Measurements from ENCODE around the gene CHCHD10. TPM values are rescaled to one million over a fixed set of nuclear protein-coding genes. Genes with fewer than 3 reads are reported as not detected.

Gene CHCHD10
- total and polyA plus RNA-seq, 10 of the 15 experiments (the other 5 are each of a cell fraction or from before 2014, with no cell fraction given) = 13.2 to 241 (median 128) TPM

GRCh38 chr22:23803001-23803819 is 35.4 kb upstream of the CHCHD10 start:
- in situ Hi-C loops (cut with MboI) = no loop called here
- FAIRE-seq (peak; percentile 7), ATAC-seq (peak; percentile 29), DNase-seq (ENCODE audit: low read depth, low spot score) (no peak)
- ChIA-PET CTCF (interaction anchor here (0.7 to 2.4 kb wide), 7 partner anchors 11 to 53 kb away, joined by 3 to 7 read pairs (median 4); partner anchors contain the start of gene CHCHD10), POLR2A (interaction anchor here (1.0 to 2.7 kb wide), 5 partner anchors 14 to 626 kb away, joined by 3 to 12 read pairs (median 4); partner anchors contain the start of gene SLC2A11), RAD21 (ENCODE audit: unreplicated experiment) (interaction anchor here (0.6 to 2.2 kb wide), 2 partner anchors 43 to 669 kb away, joined by 4 to 7 read pairs; no protein-coding TSS in a partner anchor), SMC1A (ENCODE audit: uncharacterized antibody, unreplicated experiment) (interaction anchor here (1.0 to 1.7 kb wide), 3 partner anchors 17 to 32 kb away, joined by 3 to 5 read pairs (median 3); partner anchors contain the start of gene SMARCB1)
- Histone ChIP-seq H3K9me3 (replicated peaks; ENCODE audit: control insufficient read depth, insufficient read depth, low read length) (no peaks in the 10 kb centered on the region), H3K4me2 (ENCODE audit: control insufficient read depth, insufficient read depth) (peak overlapping the region; percentile 100), H3K4me3 (peak overlapping the region; percentile 70), H3K27me3 (replicated peaks in 1 of 2; ENCODE audit: control insufficient read depth in 2 of 2, insufficient read depth in 2 of 2, low read length in 1 of 2) (no peaks in the 10 kb centered on the region), H3K9ac (ENCODE audit: control insufficient read depth, insufficient read depth, low read length) (peak overlapping the region; percentile 84), H3K36me3 (ENCODE audit: control insufficient read depth in 2 of 2, insufficient read depth in 2 of 2, low read length in 1 of 2) (peaks cover 16 to 28% of the 10 kb centered on the region in 2 experiments), H2AFZ (ENCODE audit: control insufficient read depth, low read depth, low read length) (peak overlapping the region; percentile 60), H3K4me1 (ENCODE audit: control insufficient read depth, insufficient read depth, low read length) (peaks cover 87% of the 10 kb centered on the region), H4K20me1 (ENCODE audit: control insufficient read depth, insufficient read depth) (no peaks in the 10 kb centered on the region), H3K27ac (ENCODE audit: control insufficient read depth, insufficient read depth) (peak overlapping the region; percentile 91), H3K79me2 (ENCODE audit: control insufficient read depth, insufficient read depth, low read length) (peaks cover 38% of the 10 kb centered on the region)
- intact Hi-C loops (cut with micrococcal nuclease; ENCODE audit: unreplicated experiment) = no loop called here
- BruUV-seq (replicated peaks) = no TSS peak
- 5% methylated on average over 21 of the region's 21 CpGs for WGBS (ENCODE audit: insufficient coverage, insufficient replicate concordance, low lambda C conversion rate, missing lambda C conversion rate)
- TF ChIP-seq IRF5 (IDR thresholded peaks at IDR 0.05; ENCODE audit: borderline replicate concordance) (no peak), ZNF622 (IDR thresholded peaks at IDR 0.05) (no peak), EZH2 (IDR thresholded peaks at IDR 0.05; ENCODE audit: borderline replicate concordance, control insufficient read depth, low read depth, low read length) (no peak), BACH1 (IDR thresholded peaks at IDR 0.05; ENCODE audit: borderline replicate concordance) (no peak), SMAD5 (IDR thresholded peaks at IDR 0.05; ENCODE audit: low read depth) (0 out of 2 replicates have a peak, but pooled peaks have one; percentile 50), SUPT20H (IDR thresholded peaks at IDR 0.05; ENCODE audit: borderline replicate concordance, control insufficient read depth, low read depth, low read length) (no peak), PBX3 (IDR thresholded peaks at IDR 0.05; ENCODE audit: insufficient replicate concordance, low read depth, low read length) (peak; percentile 24), SMC3 (IDR thresholded peaks at IDR 0.05; ENCODE audit: borderline replicate concordance, low read length) (no peak), E2F8 (IDR thresholded peaks at IDR 0.05; ENCODE audit: low read depth, partially characterized antibody) (no peak), CHD2 (IDR thresholded peaks at IDR 0.05; ENCODE audit: borderline replicate concordance, low read depth, low read length) (no peak), TBL1XR1 (IDR thresholded peaks at IDR 0.05; ENCODE audit: low read depth, low read length) (no peak), TCF3 (IDR thresholded peaks at IDR 0.05; ENCODE audit: borderline replicate concordance, insufficient read depth, low read depth, low read length) (peak; percentile 56; the same call in 1 of the 2 replicates), SP1 (IDR thresholded peaks at IDR 0.05; ENCODE audit: low read depth, low read length) (no peak), POLR2A (IDR thresholded peaks at IDR 0.05; ENCODE audit: low read depth, low read length) (peak; percentile 83), HDGF (IDR thresholded peaks at IDR 0.05) (peak; percentile 40; the same call in 1 of the 2 replicates), EGR1 (IDR thresholded peaks at IDR 0.05; ENCODE audit: borderline replicate concordance in 1 of 2, low read depth in 2 of 2, low read length in 2 of 2) (no peak), RCOR1 (conservative IDR thresholded peaks at IDR 0.05; ENCODE audit: low read depth, low read length) (no peak)

All from GM12878 (cell line).